HL-60 (cell line): Measurements from ENCODE around the gene THG1L.
"Not testable (repeated sequence)": the region's sequence is repeated elsewhere in the genome, so short reads cannot be mapped to it uniquely, and the experiment has no call there.

Experiments used
- POLR2AphosphoS5 ChIP-seq: IDR thresholded peaks from 2 replicates; pipeline ENCODE4 v1.6.1; 2012; ENCODE audit warnings: low read depth
- TF ChIP-seq, protein P1 (sequence below): IDR thresholded peaks from one replicate; pipeline ENCODE4 v1.5.1; 2011; ENCODE audit warnings: low read length, control low read depth, inconsistent platforms; ENCODE audit not compliant: insufficient read depth

DNA sequence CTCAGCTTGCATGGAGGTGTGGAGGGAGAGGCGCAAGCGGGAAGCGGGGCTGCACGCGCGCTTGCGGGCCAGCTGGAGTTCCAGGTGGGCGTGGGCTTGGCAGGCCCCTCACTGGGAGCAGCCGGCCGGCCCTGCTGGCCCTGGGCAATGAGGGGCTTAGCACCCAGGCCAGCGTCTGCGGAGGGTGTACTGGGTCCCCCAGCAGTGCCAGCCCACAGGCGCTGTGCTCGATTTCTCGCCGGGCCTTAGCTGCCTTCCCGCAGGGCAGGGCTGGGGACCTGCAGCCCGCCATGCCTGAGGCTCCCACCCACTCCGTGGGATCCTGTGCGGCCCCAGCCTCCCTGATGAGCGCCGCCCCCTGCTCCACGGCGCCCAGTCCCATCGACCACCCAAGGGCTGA is 37.4 kb upstream of the THG1L start:
- TF ChIP-seq POLR2AphosphoS5 = not testable (repeated sequence)
- TF ChIP-seq, protein P1, sequence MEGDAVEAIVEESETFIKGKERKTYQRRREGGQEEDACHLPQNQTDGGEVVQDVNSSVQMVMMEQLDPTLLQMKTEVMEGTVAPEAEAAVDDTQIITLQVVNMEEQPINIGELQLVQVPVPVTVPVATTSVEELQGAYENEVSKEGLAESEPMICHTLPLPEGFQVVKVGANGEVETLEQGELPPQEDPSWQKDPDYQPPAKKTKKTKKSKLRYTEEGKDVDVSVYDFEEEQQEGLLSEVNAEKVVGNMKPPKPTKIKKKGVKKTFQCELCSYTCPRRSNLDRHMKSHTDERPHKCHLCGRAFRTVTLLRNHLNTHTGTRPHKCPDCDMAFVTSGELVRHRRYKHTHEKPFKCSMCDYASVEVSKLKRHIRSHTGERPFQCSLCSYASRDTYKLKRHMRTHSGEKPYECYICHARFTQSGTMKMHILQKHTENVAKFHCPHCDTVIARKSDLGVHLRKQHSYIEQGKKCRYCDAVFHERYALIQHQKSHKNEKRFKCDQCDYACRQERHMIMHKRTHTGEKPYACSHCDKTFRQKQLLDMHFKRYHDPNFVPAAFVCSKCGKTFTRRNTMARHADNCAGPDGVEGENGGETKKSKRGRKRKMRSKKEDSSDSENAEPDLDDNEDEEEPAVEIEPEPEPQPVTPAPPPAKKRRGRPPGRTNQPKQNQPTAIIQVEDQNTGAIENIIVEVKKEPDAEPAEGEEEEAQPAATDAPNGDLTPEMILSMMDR = not testable (repeated sequence)
